Stimulated activated CD8-positive, alpha-beta memory T cell treated with anti-CD3 and anti-CD28 coated beads, Interleukin-4, amount 100 ng/mL, for 1 hour (primary cell): ENCODE results near the gene HTR2B.
"Not testable (repeated sequence)": the region's sequence is repeated elsewhere in the genome, so short reads cannot be mapped to it uniquely, and the experiment has no call there.

Source experiments
- DNase-seq, 2 donors: peaks; one replicate each; pipeline ENCODE4 v3.0.0-alpha.2; 2020; ENCODE audit warnings: low read depth in 2 of 2, low spot score in 1 of 2

The HTR2B gene

GRCh38 chr2:231124838-231125568, at the start of gene HTR2B:
Gene HTR2B, minus strand, starts transcription at chr2:231125042. Its CDS starts 1,278 bp downstream, at chr2:231123764.
- DNase-seq: no peak

- no peak for DNase-seq
Observed at GRCh38 chr2:231174211-231174651, 49.4 kb upstream of the HTR2B start.

GRCh38 chr2:231172025-231172424, 47.2 kb upstream of the HTR2B start:
- DNase-seq: no peak

- no peak for DNase-seq
Observed at GRCh38 chr2:231170055-231170454, 45.2 kb upstream of the HTR2B start.

GRCh38 chr2:231169488-231169887, 44.6 kb upstream of the HTR2B start:
- DNase-seq: no peak

GRCh38 chr2:231168460-231169139, 43.8 kb upstream of the HTR2B start:
- no peak for DNase-seq

GRCh38 chr2:231167745-231168459, 43.1 kb upstream of the HTR2B start:
- DNase-seq: no peak

- DNase-seq: no peak
Observed at GRCh38 chr2:231163414-231164095, 38.7 kb upstream of the HTR2B start.

GRCh38 chr2:231163011-231163410, 38.2 kb upstream of the HTR2B start:
- DNase-seq: no peak

- no peak for DNase-seq
Observed at GRCh38 chr2:231161877-231162329, 37.1 kb upstream of the HTR2B start.

- DNase-seq: no peak
Observed at GRCh38 chr2:231161252-231161839, 36.5 kb upstream of the HTR2B start.

- DNase-seq: no peak
Observed at GRCh38 chr2:231160701-231161100, 35.9 kb upstream of the HTR2B start.

- DNase-seq: no peak
Observed at GRCh38 chr2:231159306-231159705, 34.5 kb upstream of the HTR2B start.

GRCh38 chr2:231152800-231153557, 28.1 kb upstream of the HTR2B start:
- DNase-seq: no peak

- no peak for DNase-seq
Observed at GRCh38 chr2:231146665-231147064, 21.8 kb upstream of the HTR2B start.

- no peak for DNase-seq
Observed at GRCh38 chr2:231144896-231145295, 20.1 kb upstream of the HTR2B start.

GRCh38 chr2:231140808-231141207, 16.0 kb upstream of the HTR2B start:
- DNase-seq: not testable (repeated sequence)

- no peak for DNase-seq
Observed at GRCh38 chr2:231139796-231140195, 15.0 kb upstream of the HTR2B start.

- DNase-seq: no peak
Observed at GRCh38 chr2:231138699-231139098, 13.9 kb upstream of the HTR2B start.
